PC-9 (cell line): ENCODE measurements around the gene LCMT2. TPM values are rescaled to one million over a fixed set of nuclear protein-coding genes. Genes with fewer than 3 reads are reported as not detected.
A peak's percentile ranks its signal among the peaks of the same experiment; 100 is the strongest.

Source experiments
- BruUV-seq: library from RNA; stranded (reverse); fragments of 400-500 nt; replicated peaks from 2 replicates; lab custom pipeline; 2021; lab: Mats Ljungman, UMichigan
- CTCF ChIA-PET: fragments of 300-600 bp; sonication (Branson Sonifier 250); formaldehyde crosslinking; loops from one replicate; lab custom pipeline; 2022; ENCODE audit warnings: antibody characterized with exemption; lab: Charles Lee
- POLR2A ChIA-PET: fragments of 300-600 bp; sonication (Branson Sonifier 250); formaldehyde crosslinking; loops from one replicate; lab custom pipeline; 2022; ENCODE audit warnings: antibody characterized with exemption; ENCODE audit not compliant: unreplicated experiment; lab: Charles Lee
- DNase-seq, 2 experiments: peaks; one replicate each; pipeline versions ENCODE4 v3.0.0 to v3.0.0-alpha.2; 2015 to 2022; ENCODE audit warnings: mixed read lengths in 1 of 2
- H2AFZ ChIP-seq: fragments of 200-600 bp; sonication (generic); 2 replicates; pipeline ENCODE4 v1.8.1; 2017; ENCODE audit warnings: antibody characterized with exemption
- H3F3A ChIP-seq: fragments of 200-600 bp; sonication (generic); 2 replicates; pipeline ENCODE4 v1.8.1; 2017; ENCODE audit warnings: antibody characterized with exemption, mild to moderate bottlenecking, low read depth; ENCODE audit not compliant: insufficient read depth
- H3K27ac ChIP-seq: fragments of 200-600 bp; sonication (generic); 2 replicates; pipeline ENCODE4 v1.6.1; 2016; ENCODE audit warnings: mixed run types
- H3K27me3 ChIP-seq: fragments of 200-600 bp; sonication (generic); 2 replicates; pipeline ENCODE4 v1.6.1; 2016; ENCODE audit warnings: low read depth, mixed run types; ENCODE audit not compliant: insufficient read depth
- H3K36me3 ChIP-seq: fragments of 200-600 bp; sonication (generic); 2 replicates; pipeline ENCODE4 v1.6.1; 2016; ENCODE audit warnings: low read depth, mixed run types
- H3K4me1 ChIP-seq: fragments of 200-600 bp; sonication (generic); replicated peaks from 2 replicates; pipeline ENCODE4 v1.6.1; 2016; ENCODE audit warnings: mixed run types; ENCODE audit not compliant: insufficient read depth
- H3K4me2 ChIP-seq: fragments of 200-600 bp; sonication (generic); 2 replicates; pipeline ENCODE4 v1.6.1; 2017; ENCODE audit warnings: mixed run types
- H3K4me3 ChIP-seq: fragments of 200-600 bp; sonication (generic); 2 replicates; pipeline ENCODE4 v1.6.1; 2016; ENCODE audit warnings: mixed run types
- H3K79me2 ChIP-seq: fragments of 200-600 bp; sonication (generic); 2 replicates; pipeline ENCODE4 v1.6.1; 2017; ENCODE audit warnings: low read depth, mixed run types
- H3K9me2 ChIP-seq: fragments of 200-600 bp; sonication (generic); 2 replicates; pipeline ENCODE4 v1.8.1; 2017; ENCODE audit warnings: mild to moderate bottlenecking; ENCODE audit not compliant: insufficient read depth
- H3K9me3 ChIP-seq: fragments of 200-600 bp; sonication (generic); 2 replicates; pipeline ENCODE4 v1.8.1; 2016; ENCODE audit warnings: low read depth; ENCODE audit not compliant: insufficient read depth
- H4K20me1 ChIP-seq: fragments of 200-600 bp; sonication (generic); 2 replicates; pipeline ENCODE4 v1.8.1; 2017; ENCODE audit not compliant: insufficient read depth
- EZH2 ChIP-seq: fragments of 200-600 bp; sonication (generic); IDR thresholded peaks from 2 replicates; pipeline ENCODE4 v1.8.0; 2017; ENCODE audit warnings: antibody characterized with exemption, low read depth
- intact Hi-C: fragments of 100-400 bp; cut with micrococcal nuclease; formaldehyde crosslinking; loops from one replicate; pipeline ENCODE4 v1.10.0; 2022; ENCODE audit not compliant: unreplicated experiment
- total RNA-seq: library from RNA; stranded (reverse); gene quantifications from 2 replicates; pipeline ENCODE4 v1.2.3, GENCODE V29; 2021
- TF ChIP-seq, protein P1 (sequence below): fragments of 200-600 bp; sonication (generic); conservative IDR thresholded peaks from 2 replicates; pipeline ENCODE4 v1.6.1; 2017; ENCODE audit warnings: mixed run types, antibody characterized with exemption, mild to moderate bottlenecking, moderate library complexity

Gene LCMT2
- total RNA-seq, 1 experiment from 2014 or later, result 4.7 TPM

DNA sequence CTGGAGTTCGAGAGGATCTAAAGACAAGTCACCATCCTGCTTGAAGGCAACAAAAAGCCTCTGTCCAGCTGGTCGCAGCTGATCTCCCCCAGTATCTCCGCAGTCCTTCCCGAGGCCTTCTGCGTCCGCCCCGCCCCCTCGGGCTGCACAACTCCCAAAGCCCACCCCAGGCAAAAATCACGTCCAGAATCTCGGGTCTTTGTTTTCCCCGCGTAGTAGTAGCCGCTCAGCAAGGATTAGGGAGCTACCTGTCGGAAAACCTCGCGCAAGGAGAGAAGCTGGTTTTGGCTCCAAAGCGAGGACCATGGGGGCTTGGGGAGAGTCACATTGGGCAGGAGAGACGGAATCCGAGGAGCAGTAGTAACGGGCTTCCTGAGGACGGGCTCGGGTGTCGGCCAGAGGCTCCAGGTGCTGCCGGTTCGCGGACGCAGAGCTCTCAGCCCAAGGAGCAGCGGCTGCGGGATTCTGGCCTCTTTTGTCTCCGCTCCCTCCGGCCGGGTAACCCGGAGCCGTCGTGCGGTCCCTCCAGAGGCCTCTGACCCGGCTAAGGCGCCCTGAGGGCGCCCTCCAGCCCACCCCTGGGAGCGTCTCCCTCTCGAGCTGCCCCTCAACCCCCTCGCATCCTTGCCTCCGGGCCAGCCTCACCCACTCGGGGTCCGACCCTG lies 40.1 kb upstream of the LCMT2 start:
- no TSS peak for BruUV-seq
- POLR2A ChIA-PET, result interaction anchor here (0.6 to 0.7 kb wide), 4 partner anchors 62 to 860 kb away, joined by 3 to 5 read pairs (median 4); no protein-coding TSS in a partner anchor

DNA sequence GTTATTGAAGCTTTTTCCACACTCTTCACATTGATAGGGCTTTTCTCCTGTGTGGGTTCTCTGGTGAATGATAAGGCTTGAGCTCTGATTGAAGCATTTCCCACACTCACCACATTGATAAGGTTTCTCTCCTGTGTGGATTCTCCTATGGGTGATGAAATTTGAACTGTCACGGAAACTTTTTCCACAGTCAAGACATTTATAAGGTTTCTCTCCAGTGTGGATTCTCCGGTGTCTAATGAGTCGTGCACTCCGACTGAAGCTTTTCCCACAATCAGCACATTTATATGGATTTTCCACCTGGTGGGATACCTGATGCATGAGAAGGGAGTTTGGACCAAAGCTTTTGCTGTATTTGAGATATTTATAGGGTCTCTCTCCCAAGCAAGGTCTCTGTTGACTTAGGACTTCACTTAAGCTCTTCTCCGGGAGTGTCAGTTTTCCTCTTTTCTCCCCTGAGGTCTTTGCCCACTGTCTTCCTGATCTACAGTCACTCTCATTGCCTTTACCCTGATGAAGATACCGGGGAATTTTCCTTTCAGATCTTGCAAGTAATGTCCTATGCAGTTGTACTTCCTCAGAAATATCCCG lies 31.0 kb upstream of the LCMT2 start:
- no peaks in the 10 kb centered on the region for H3K4me1 ChIP-seq
- no peaks in the 10 kb centered on the region for H4K20me1 ChIP-seq
- BruUV-seq, result no TSS peak
- DNase-seq, result no peak
- H2AFZ ChIP-seq, result no peak overlapping the region
- H3K79me2 ChIP-seq, result no peaks in the 10 kb centered on the region
- no peak for TF ChIP-seq EZH2
- TF ChIP-seq, protein P1, sequence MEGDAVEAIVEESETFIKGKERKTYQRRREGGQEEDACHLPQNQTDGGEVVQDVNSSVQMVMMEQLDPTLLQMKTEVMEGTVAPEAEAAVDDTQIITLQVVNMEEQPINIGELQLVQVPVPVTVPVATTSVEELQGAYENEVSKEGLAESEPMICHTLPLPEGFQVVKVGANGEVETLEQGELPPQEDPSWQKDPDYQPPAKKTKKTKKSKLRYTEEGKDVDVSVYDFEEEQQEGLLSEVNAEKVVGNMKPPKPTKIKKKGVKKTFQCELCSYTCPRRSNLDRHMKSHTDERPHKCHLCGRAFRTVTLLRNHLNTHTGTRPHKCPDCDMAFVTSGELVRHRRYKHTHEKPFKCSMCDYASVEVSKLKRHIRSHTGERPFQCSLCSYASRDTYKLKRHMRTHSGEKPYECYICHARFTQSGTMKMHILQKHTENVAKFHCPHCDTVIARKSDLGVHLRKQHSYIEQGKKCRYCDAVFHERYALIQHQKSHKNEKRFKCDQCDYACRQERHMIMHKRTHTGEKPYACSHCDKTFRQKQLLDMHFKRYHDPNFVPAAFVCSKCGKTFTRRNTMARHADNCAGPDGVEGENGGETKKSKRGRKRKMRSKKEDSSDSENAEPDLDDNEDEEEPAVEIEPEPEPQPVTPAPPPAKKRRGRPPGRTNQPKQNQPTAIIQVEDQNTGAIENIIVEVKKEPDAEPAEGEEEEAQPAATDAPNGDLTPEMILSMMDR, result no peak
- H3K27me3 ChIP-seq, result no peaks in the 10 kb centered on the region
- H3F3A ChIP-seq, result no peaks in the 10 kb centered on the region
- peaks cover 65% of the 10 kb centered on the region for H3K36me3 ChIP-seq
- H3K9me2 ChIP-seq, result no peaks in the 10 kb centered on the region
- H3K4me2 ChIP-seq, result no peak overlapping the region
- CTCF ChIA-PET, result no interaction called here
- no peak overlapping the region for H3K27ac ChIP-seq
- POLR2A ChIA-PET, result interaction anchor here (0.6 kb wide), 1 partner anchor 9 kb away, joined by 5 read pairs; no protein-coding TSS in a partner anchor
- intact Hi-C loops, result no loop called here
- no peak overlapping the region for H3K4me3 ChIP-seq
- H3K9me3 ChIP-seq, result peaks cover 29% of the 10 kb centered on the region

More for the DNA sequence above, 40.1 kb upstream of the LCMT2 start:
- DNase-seq, result no peak
- H3K9me2 ChIP-seq, result no peaks in the 10 kb centered on the region
- peaks cover 13% of the 10 kb centered on the region; the same call in 1 of the 2 replicates for H3K36me3 ChIP-seq
- H3F3A ChIP-seq, result no peaks in the 10 kb centered on the region
- H3K27ac ChIP-seq, result no peak overlapping the region
- peaks cover 20% of the 10 kb centered on the region for H3K4me1 ChIP-seq
- intact Hi-C loops, result no loop called here
- peak overlapping the region; percentile 96 for H2AFZ ChIP-seq
- peak overlapping the region; percentile 91 for H3K4me2 ChIP-seq
- TF ChIP-seq, protein P1, result no peak
- TF ChIP-seq EZH2, result no peak
- H3K9me3 ChIP-seq, result no peaks in the 10 kb centered on the region
- CTCF ChIA-PET, result no interaction called here
- H3K79me2 ChIP-seq, result peaks cover 41% of the 10 kb centered on the region
- no peaks in the 10 kb centered on the region for H4K20me1 ChIP-seq
- peak overlapping the region; percentile 59 for H3K4me3 ChIP-seq
- H3K27me3 ChIP-seq, result no peaks in the 10 kb centered on the region

DNA sequence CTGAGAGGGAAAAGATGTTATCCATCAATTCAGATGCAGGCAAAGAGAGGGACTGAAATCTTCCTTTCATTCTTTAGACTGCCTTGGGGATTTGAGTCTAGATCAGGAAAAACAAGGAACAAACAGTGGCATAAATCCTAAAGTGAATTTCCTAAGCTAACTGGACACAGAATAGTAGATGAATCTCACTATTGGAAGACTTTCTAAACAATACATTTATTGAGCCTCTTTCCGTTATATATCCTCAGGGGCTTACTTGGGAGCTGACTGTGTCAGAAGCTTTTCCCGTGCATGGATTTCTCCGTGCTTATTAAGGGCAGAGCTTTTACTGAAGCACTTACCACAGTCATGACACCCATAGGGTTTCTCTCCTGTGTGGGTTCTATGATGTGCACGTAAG lies 30.4 kb upstream of the LCMT2 start:
- no peaks in the 10 kb centered on the region for H3K79me2 ChIP-seq
- no peaks in the 10 kb centered on the region for H3K27me3 ChIP-seq
- no peak overlapping the region for H3K4me3 ChIP-seq
- H4K20me1 ChIP-seq, result no peaks in the 10 kb centered on the region
- ChIA-PET CTCF (no interaction called here), POLR2A (no interaction called here)
- no peak overlapping the region for H2AFZ ChIP-seq
- H3K9me3 ChIP-seq, result peaks cover 29% of the 10 kb centered on the region
- no peak for DNase-seq
- no peaks in the 10 kb centered on the region for H3F3A ChIP-seq
- no TSS peak for BruUV-seq
- H3K4me2 ChIP-seq, result no peak overlapping the region
- H3K27ac ChIP-seq, result no peak overlapping the region
- no peaks in the 10 kb centered on the region for H3K4me1 ChIP-seq
- no peak for TF ChIP-seq EZH2
- TF ChIP-seq, protein P1, result no peak
- intact Hi-C loops, result no loop called here
- peaks cover 63% of the 10 kb centered on the region for H3K36me3 ChIP-seq
- no peaks in the 10 kb centered on the region for H3K9me2 ChIP-seq
